PFSK-1 (cell line): ENCODE results near the gene HOXC10.

Experiments used
- FOXP2 ChIP-seq: optimal IDR thresholded peaks from 2 replicates; pipeline ENCODE3; 2011; ENCODE audit warnings: borderline replicate concordance, control low read depth, inconsistent platforms; ENCODE audit not compliant: insufficient read depth; ENCODE audit errors: extremely low read length, extremely low read depth
- POLR2AphosphoS5 ChIP-seq: IDR thresholded peaks from 2 replicates; pipeline ENCODE4 v1.6.1; 2012; ENCODE audit warnings: low read depth, mild to moderate bottlenecking, control low read depth, low read length, moderate library complexity
- SIN3A ChIP-seq: IDR thresholded peaks from 2 replicates; pipeline ENCODE4 v1.6.1; 2012; ENCODE audit warnings: mild to moderate bottlenecking, low read length, moderate library complexity, borderline replicate concordance; ENCODE audit not compliant: insufficient read depth
- TAF1 ChIP-seq: IDR thresholded peaks from 2 replicates; pipeline ENCODE4 v1.6.1; 2012; ENCODE audit warnings: low read length, control low read depth, borderline replicate concordance; ENCODE audit not compliant: insufficient read depth
- TF ChIP-seq, protein P1 (sequence below), 2 experiments: IDR thresholded peaks; 2 replicates each; pipeline versions ENCODE4 v1.6.1 to v1.8.0; 2011 to 2012; ENCODE audit warnings: low read depth in 2 of 2, low read length in 2 of 2, control low read depth in 1 of 2, inconsistent platforms in 1 of 2, mild to moderate bottlenecking in 1 of 2, moderate library complexity in 1 of 2; ENCODE audit not compliant: insufficient read depth in 1 of 2

Gene HOXC10

DNA sequence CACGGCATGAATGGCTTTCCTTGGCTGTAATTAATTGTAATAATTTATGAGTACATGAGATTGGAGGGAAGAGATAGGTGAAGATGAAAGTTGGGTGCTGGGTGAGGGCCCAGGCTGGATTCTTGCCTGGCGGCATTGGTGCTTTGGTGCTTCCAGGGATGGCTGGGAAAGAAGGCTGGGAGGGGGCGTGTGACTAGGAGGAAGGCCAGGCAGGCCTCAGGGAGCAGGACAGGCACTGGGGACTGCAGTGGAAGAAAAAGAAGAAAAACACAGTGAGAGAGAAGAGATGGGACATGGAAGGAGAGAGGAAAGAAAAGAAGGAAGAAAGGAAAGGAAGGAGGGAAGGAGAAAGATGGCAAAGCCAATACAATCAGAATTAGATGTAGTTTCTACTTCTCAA, 18.7 kb downstream of the HOXC10 start:
- no peak for TF ChIP-seq TAF1
- no peak for TF ChIP-seq FOXP2

DNA sequence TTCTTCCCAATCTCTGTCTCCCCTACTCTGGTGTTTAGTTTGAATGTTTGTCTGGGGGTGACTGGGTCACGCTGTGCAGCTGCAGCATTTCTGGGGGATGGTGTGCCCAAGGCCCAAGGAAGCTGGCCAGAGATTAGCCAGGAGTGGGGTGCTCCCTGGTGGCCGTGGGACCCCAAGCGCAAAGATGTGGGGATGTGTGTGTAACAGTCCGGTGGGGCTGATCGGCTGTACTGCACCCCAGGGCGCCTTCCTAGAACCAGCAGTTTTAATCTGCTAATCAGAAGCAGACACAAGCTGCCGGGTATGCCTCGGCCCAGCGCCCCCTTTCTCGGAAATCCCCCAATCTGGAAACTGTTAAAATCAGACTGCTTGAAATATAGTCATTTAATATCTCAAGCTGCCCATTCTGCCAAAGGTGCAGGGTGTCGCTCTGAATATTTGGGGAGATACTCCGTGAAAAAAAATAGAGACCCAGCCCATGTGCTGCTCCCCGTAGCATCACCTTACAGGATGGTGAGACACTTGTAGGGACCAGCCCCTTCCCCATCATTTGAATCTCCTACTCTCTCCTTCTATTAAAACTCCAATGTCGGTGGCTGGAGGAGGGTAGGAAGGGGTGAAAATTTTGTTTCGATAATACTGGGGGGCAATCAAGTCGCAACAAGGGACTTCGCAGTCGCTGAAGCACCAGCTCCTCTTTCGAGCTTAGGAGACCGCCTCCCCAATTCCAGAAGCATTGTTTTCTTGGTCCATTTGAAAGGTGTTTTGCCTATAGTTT, 19.3 kb downstream of the HOXC10 start:
- TF ChIP-seq SIN3A (no peak), FOXP2 (no peak), POLR2AphosphoS5 (no peak), TAF1 (no peak)
- TF ChIP-seq, protein P1, sequence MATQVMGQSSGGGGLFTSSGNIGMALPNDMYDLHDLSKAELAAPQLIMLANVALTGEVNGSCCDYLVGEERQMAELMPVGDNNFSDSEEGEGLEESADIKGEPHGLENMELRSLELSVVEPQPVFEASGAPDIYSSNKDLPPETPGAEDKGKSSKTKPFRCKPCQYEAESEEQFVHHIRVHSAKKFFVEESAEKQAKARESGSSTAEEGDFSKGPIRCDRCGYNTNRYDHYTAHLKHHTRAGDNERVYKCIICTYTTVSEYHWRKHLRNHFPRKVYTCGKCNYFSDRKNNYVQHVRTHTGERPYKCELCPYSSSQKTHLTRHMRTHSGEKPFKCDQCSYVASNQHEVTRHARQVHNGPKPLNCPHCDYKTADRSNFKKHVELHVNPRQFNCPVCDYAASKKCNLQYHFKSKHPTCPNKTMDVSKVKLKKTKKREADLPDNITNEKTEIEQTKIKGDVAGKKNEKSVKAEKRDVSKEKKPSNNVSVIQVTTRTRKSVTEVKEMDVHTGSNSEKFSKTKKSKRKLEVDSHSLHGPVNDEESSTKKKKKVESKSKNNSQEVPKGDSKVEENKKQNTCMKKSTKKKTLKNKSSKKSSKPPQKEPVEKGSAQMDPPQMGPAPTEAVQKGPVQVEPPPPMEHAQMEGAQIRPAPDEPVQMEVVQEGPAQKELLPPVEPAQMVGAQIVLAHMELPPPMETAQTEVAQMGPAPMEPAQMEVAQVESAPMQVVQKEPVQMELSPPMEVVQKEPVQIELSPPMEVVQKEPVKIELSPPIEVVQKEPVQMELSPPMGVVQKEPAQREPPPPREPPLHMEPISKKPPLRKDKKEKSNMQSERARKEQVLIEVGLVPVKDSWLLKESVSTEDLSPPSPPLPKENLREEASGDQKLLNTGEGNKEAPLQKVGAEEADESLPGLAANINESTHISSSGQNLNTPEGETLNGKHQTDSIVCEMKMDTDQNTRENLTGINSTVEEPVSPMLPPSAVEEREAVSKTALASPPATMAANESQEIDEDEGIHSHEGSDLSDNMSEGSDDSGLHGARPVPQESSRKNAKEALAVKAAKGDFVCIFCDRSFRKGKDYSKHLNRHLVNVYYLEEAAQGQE (IDR thresholded peaks at IDR 0.05; ENCODE audit: insufficient read depth in 1 of 2, low read depth in 2 of 2, low read length in 2 of 2) = no peak

DNA sequence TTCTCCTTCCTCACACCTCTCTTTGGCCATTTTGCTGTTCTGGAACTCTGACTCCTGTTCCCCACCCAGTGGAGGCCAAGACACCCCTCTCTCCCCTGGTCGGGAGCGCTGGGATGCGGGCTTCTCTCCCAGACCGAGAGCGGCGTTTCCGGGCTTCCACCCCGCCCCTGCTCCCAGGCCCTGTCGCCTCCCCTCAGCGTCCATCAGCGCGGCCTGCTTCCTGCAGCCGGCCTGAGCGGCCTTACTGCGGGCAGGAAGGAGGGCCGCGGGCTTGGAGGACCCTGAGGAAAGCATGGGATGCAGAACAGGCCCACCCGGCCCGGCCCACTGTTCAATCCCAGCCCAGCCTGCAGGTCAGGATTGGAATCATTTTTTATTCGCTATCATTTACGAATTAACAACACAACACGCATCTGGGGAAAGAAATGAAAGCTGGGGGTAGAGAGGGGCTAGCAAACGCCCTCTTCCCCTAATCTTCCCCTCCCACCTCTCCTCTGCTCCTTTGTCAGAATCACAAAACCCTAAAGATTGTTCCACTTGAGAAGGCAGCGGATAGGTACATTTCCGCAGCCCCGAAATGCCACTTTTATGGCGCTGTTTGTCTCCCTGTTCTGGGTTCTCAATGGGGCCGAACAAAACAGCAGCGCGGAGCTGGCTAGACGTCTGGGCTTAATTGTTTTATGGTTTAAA, 20.0 kb downstream of the HOXC10 start:
- TF ChIP-seq SIN3A = no peak
- TF ChIP-seq FOXP2 = peak; percentile 34

DNA sequence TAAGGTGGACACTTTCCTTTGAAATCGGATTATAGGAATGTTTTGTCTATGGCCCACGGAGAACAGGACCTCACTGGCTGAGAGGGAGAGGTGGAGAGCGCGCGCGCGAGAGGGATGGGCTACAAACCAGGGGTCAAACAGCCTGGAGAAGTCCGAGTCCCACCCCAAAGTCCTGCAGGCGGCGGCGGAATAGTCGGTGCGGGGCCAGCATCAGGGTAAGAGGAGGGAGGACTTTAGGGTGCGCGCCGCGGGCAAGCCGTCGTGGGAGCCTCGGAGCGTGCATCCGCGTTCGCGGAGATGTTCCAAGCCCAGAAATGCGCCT, 20.5 kb downstream of the HOXC10 start:
- no peak for TF ChIP-seq SIN3A
- TF ChIP-seq POLR2AphosphoS5 = no peak
- TF ChIP-seq FOXP2 = no peak
- TF ChIP-seq TAF1 = no peak
- TF ChIP-seq, protein P1 (IDR thresholded peaks at IDR 0.05; ENCODE audit: insufficient read depth in 1 of 2, low read depth in 2 of 2, low read length in 2 of 2) = no peak

DNA sequence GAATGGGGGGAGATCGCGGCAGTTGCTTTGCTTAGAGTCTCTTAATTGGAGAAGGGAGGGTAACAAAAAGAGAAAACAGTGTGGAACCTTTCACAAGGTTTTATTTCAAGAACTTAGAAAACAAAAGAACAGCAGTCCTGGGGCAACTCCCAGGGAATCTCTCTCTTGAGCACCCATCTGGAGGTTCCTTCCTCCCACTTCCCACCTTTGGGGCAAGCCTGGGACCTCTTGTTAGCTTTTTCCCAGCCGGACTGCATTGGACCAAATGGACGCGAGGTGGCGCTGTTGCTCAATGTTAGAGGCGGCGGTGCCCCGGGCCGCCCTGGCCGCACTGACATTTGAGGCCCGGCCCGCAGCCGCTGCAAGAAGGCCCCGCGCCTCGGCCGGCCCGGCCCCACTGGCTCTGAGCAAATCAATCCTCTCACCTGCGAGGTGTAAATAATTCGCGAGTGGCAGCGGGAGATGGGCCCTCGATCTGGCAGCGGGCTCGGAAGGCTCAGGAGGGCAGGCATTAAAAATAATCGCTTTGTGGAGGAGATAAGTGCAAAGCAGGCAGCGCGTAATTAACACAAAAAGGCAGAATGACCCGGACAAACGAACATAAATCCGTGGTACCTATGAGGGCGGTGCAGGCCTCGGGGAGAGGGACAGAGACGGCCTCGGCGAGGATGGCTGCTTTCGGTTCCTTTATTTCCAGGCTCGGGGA, 21.1 kb downstream of the HOXC10 start:
- peak; percentile 36 for TF ChIP-seq FOXP2
- TF ChIP-seq, protein P1 (IDR thresholded peaks at IDR 0.05; ENCODE audit: insufficient read depth in 1 of 2, low read depth in 2 of 2, low read length in 2 of 2) = no peak
- no peak for TF ChIP-seq TAF1

DNA sequence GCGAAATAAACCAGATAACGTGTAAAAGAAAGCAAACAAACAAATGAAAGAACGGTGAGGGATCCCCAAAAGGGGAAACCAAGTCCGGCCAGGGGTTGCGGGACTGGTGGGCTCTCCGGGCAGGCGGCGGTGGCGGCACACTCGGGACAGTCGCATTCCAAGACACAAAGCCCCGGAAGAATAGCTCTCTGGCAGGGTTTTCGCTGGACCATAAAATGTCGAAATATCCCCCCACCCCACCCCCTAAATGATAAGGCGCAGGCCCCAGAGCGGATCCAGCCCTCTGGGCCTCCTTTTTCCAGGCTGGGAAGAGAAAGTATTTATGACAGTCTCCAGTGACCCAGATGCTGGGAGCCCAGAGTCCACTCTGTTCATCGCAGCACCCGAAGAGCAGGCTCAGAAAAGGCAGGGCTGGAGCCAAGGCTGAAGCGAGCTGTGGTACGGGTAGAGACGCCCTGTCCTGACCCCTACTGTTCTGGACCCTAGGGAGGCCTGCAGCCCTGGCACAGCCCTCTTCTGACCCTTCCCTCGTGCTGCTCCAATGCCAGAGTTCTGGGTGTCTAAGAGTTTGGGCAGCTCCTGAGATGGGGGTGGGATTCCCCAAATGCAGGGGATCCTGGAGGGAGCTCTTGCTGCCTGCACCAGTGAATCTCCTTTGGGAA, 21.7 kb downstream of the HOXC10 start:
- TF ChIP-seq, protein P1 (IDR thresholded peaks at IDR 0.05; ENCODE audit: insufficient read depth in 1 of 2, low read depth in 2 of 2, low read length in 2 of 2) = no peak
- TF ChIP-seq TAF1 = no peak
- no peak for TF ChIP-seq FOXP2
- TF ChIP-seq SIN3A = no peak
- TF ChIP-seq POLR2AphosphoS5 = no peak
